HEK293 (cell line): Measurements from ENCODE around the gene RB1.

Experiments
- CTCF ChIA-PET: fragments of 350-600 bp; formaldehyde crosslinking; extraction: SDS; loops from one replicate; lab custom pipeline; 2021; ENCODE audit warnings: antibody characterized with exemption; lab: Yijun Ruan, JAX
- POLR2A ChIA-PET: fragments of 300-600 bp; formaldehyde crosslinking; extraction: SDS; loops from one replicate; lab custom pipeline; 2020; ENCODE audit warnings: antibody characterized with exemption, inconsistent platforms; lab: Yijun Ruan, JAX
- H3K27ac ChIP-seq: fragments of 200-500 bp; sonication (Bioruptor generic); 2 replicates; pipeline ENCODE4 v1.5.1; 2014; ENCODE audit warnings: low read depth, low read length, control low read depth, inconsistent platforms; ENCODE audit errors: extremely low read depth
- H3K36me3 ChIP-seq, 2 experiments: fragments of 200-500 bp in 1 of 2; sonication (Bioruptor generic) in 1 of 2; 1 replicate in 1 of 2; 2 replicates in 1 of 2; pipeline ENCODE4 v1.5.1; 2014 to 2017; ENCODE audit warnings: inconsistent platforms in 2 of 2, low read length in 2 of 2; ENCODE audit not compliant: control insufficient read depth in 2 of 2, insufficient read depth in 1 of 2
- H3K4me1 ChIP-seq: fragments of 200-500 bp; sonication (Bioruptor generic); 2 replicates; pipeline ENCODE4 v1.5.1; 2014; ENCODE audit warnings: mild to moderate bottlenecking, low read length, inconsistent platforms; ENCODE audit not compliant: control insufficient read depth, insufficient read depth
- H3K4me3 ChIP-seq: 2 replicates; pipeline ENCODE4 v1.5.1; 2011; ENCODE audit warnings: low read depth, mild to moderate bottlenecking, control low read depth, low read length, moderate library complexity
- H3K9me3 ChIP-seq: fragments of 200-500 bp; sonication (Bioruptor generic); 2 replicates; pipeline ENCODE4 v1.5.1; 2014; ENCODE audit warnings: low read depth, low read length, inconsistent platforms; ENCODE audit not compliant: control insufficient read depth, insufficient read depth
- GLIS1 ChIP-seq: fragments of 450-650 bp; formaldehyde crosslinking; IDR thresholded peaks from 2 replicates; pipeline ENCODE4 v1.5.1; 2016; ENCODE audit warnings: missing biosample characterization, missing genetic modification characterization
- KLF9 ChIP-seq: fragments of 450-650 bp; formaldehyde crosslinking; IDR thresholded peaks from 2 replicates; pipeline ENCODE4 v1.5.1; 2016; ENCODE audit warnings: missing biosample characterization, missing genetic modification characterization, low read depth
- PRDM2 ChIP-seq: fragments of 450-650 bp; formaldehyde crosslinking; IDR thresholded peaks from 2 replicates; pipeline ENCODE4 v1.5.1; 2016; ENCODE audit warnings: missing biosample characterization, missing genetic modification characterization, borderline replicate concordance
- REPIN1 ChIP-seq: fragments of 450-650 bp; formaldehyde crosslinking; IDR thresholded peaks from 2 replicates; pipeline ENCODE4 v1.5.1; 2017; ENCODE audit warnings: missing biosample characterization, missing genetic modification characterization, low read depth
- REST ChIP-seq: fragments of 450-650 bp; formaldehyde crosslinking; IDR thresholded peaks from 2 replicates; pipeline ENCODE4 v1.5.1; 2016; ENCODE audit warnings: missing biosample characterization, missing genetic modification characterization
- ZBTB17 ChIP-seq: fragments of 450-650 bp; formaldehyde crosslinking; IDR thresholded peaks from 2 replicates; pipeline ENCODE4 v1.5.1; 2016; ENCODE audit warnings: missing biosample characterization, missing genetic modification characterization
- ZNF18 ChIP-seq: fragments of 450-650 bp; formaldehyde crosslinking; IDR thresholded peaks from 2 replicates; pipeline ENCODE4 v1.5.1; 2016; ENCODE audit warnings: missing biosample characterization, missing genetic modification characterization
- ZNF214 ChIP-seq: fragments of 450-650 bp; formaldehyde crosslinking; IDR thresholded peaks from 2 replicates; pipeline ENCODE4 v1.5.1; 2017; ENCODE audit warnings: missing biosample characterization, mild to moderate bottlenecking, missing genetic modification characterization, borderline replicate concordance
- ZNF350 ChIP-seq: fragments of 450-650 bp; formaldehyde crosslinking; IDR thresholded peaks from 2 replicates; pipeline ENCODE4 v1.5.0; 2017; ENCODE audit warnings: missing biosample characterization, mild to moderate bottlenecking, missing genetic modification characterization
- ZNF416 ChIP-seq: fragments of 450-650 bp; formaldehyde crosslinking; IDR thresholded peaks from 2 replicates; pipeline ENCODE4 v1.5.1; 2016; ENCODE audit warnings: missing biosample characterization, missing genetic modification characterization
- ZNF558 ChIP-seq: fragments of 450-650 bp; formaldehyde crosslinking; IDR thresholded peaks from 2 replicates; pipeline ENCODE4 v1.5.1; 2016; ENCODE audit warnings: missing biosample characterization, missing genetic modification characterization
- ZNF654 ChIP-seq: fragments of 450-650 bp; formaldehyde crosslinking; IDR thresholded peaks from 2 replicates; pipeline ENCODE4 v1.5.1; 2016; ENCODE audit warnings: low read depth, missing biosample characterization, missing genetic modification characterization
- ZNF658 ChIP-seq: fragments of 450-650 bp; formaldehyde crosslinking; IDR thresholded peaks from 2 replicates; pipeline ENCODE4; 2016; ENCODE audit warnings: missing biosample characterization, missing genetic modification characterization
- ZNF670 ChIP-seq: fragments of 450-650 bp; formaldehyde crosslinking; IDR thresholded peaks from 2 replicates; pipeline ENCODE4 v1.5.1; 2016; ENCODE audit warnings: missing biosample characterization, missing genetic modification characterization, low read depth
- ZNF707 ChIP-seq: fragments of 450-650 bp; formaldehyde crosslinking; IDR thresholded peaks from 2 replicates; pipeline ENCODE4 v1.5.1; 2016; ENCODE audit warnings: missing biosample characterization, missing genetic modification characterization
- TF ChIP-seq, protein P1 (sequence below): fragments of 450-650 bp; formaldehyde crosslinking; IDR thresholded peaks from 2 replicates; pipeline ENCODE4 v1.5.1; 2016; ENCODE audit warnings: missing biosample characterization, missing genetic modification characterization, borderline replicate concordance

Gene RB1

DNA sequence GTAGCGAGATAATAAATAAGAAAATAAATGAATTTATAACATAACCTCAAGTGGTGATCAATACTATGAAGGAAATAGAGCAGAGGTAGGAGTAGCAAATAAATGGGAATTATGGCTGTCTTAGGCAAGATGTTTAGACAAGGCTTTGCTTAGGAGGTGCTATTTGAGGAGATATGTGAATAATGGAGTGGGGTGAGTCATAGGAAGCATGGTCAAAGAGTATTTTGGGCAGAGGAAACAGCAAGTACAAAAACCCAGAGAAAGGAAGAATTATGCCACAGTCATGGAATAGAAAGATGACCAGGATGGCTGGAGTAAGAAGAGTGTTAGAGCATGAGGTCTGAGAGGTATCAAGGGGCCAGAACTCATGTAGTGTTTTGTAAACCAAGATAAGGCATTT lies 142.9 kb downstream of the RB1 start:
- ChIA-PET POLR2A (no interaction called here), CTCF (no interaction called here)
- no peak for TF ChIP-seq ZNF416 (tag by site-specific recombination)
- no peak for TF ChIP-seq ZNF214 (tag by site-specific recombination)
- TF ChIP-seq ZNF707 (tag by site-specific recombination) = no peak
- TF ChIP-seq, protein P1, sequence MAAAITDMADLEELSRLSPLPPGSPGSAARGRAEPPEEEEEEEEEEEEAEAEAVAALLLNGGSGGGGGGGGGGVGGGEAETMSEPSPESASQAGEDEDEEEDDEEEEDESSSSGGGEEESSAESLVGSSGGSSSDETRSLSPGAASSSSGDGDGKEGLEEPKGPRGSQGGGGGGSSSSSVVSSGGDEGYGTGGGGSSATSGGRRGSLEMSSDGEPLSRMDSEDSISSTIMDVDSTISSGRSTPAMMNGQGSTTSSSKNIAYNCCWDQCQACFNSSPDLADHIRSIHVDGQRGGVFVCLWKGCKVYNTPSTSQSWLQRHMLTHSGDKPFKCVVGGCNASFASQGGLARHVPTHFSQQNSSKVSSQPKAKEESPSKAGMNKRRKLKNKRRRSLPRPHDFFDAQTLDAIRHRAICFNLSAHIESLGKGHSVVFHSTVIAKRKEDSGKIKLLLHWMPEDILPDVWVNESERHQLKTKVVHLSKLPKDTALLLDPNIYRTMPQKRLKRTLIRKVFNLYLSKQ (tag by site-specific recombination) = no peak
- no peak for TF ChIP-seq REPIN1
- TF ChIP-seq ZBTB17 (tag by site-specific recombination) = no peak
- no peak for TF ChIP-seq KLF9
- TF ChIP-seq ZNF18 = no peak
- TF ChIP-seq ZNF350 = no peak
- TF ChIP-seq ZNF558 = no peak
- no peak for TF ChIP-seq ZNF658 (tag by site-specific recombination)
- TF ChIP-seq ZNF654 = no peak
- no peak for TF ChIP-seq GLIS1
- TF ChIP-seq ZNF670 = no peak
- TF ChIP-seq PRDM2 (tag by site-specific recombination) = no peak
- no peak for TF ChIP-seq REST (tag by site-specific recombination)
- TF ChIP-seq, all 188 proteins: peak for 0
- no peak overlapping the region for H3K4me3 ChIP-seq
- no peaks in the 10 kb centered on the region for H3K9me3 ChIP-seq
- no peak overlapping the region for H3K27ac ChIP-seq
- H3K36me3 ChIP-seq = no peaks in the 10 kb centered on the region
- no peaks in the 10 kb centered on the region for H3K4me1 ChIP-seq
